WTC11 (cell line): ENCODE data around the gene CEP350.

Source experiments
- ATF1 ChIP-seq: sonication (generic); formaldehyde crosslinking; IDR thresholded peaks from 2 replicates; pipeline ENCODE4 v1.8.1; 2023; ENCODE audit warnings: mild to moderate bottlenecking, moderate library complexity, missing genetic modification reagents
- CREM ChIP-seq: sonication (generic); formaldehyde crosslinking; IDR thresholded peaks from 2 replicates; pipeline ENCODE4 v1.8.1; 2022; ENCODE audit warnings: mild to moderate bottlenecking, missing genetic modification reagents, moderate library complexity
- KAT7 ChIP-seq: sonication (generic); formaldehyde crosslinking; IDR thresholded peaks from 2 replicates; pipeline ENCODE4 v1.8.1; 2023; ENCODE audit warnings: missing genetic modification reagents, mild to moderate bottlenecking, borderline replicate concordance
- SMAD3 ChIP-seq: sonication (generic); formaldehyde crosslinking; IDR thresholded peaks from 2 replicates; pipeline ENCODE4 v1.8.0; 2022; ENCODE audit warnings: missing genetic modification reagents, mild to moderate bottlenecking, borderline replicate concordance
- TCF7 ChIP-seq: sonication (generic); formaldehyde crosslinking; IDR thresholded peaks from 2 replicates; pipeline ENCODE4 v1.8.0; 2022; ENCODE audit warnings: mild to moderate bottlenecking, low read depth, missing genetic modification reagents, moderate library complexity
- TF ChIP-seq, protein P1 (sequence below): fragments of 200-600 bp; IDR thresholded peaks from 2 replicates; pipeline ENCODE4 v1.8.0; 2022; ENCODE audit warnings: antibody characterized with exemption
- TF ChIP-seq, protein P2 (sequence below): sonication (generic); formaldehyde crosslinking; IDR thresholded peaks from 2 replicates; pipeline ENCODE4 v1.8.0; 2022; ENCODE audit warnings: mild to moderate bottlenecking, missing genetic modification reagents
- TF ChIP-seq, protein P3 (sequence below): fragments of 250-450 bp; sonication (Bioruptor Pico); IDR thresholded peaks from 2 replicates; pipeline ENCODE4 v1.9.0; 2021; ENCODE audit warnings: mild to moderate bottlenecking
- TF ChIP-seq, protein P4 (sequence below): sonication (generic); formaldehyde crosslinking; IDR thresholded peaks from 2 replicates; pipeline ENCODE4 v1.8.0; 2022; ENCODE audit warnings: mild to moderate bottlenecking, missing genetic modification reagents
- TF ChIP-seq, protein P5 (sequence below): sonication (generic); formaldehyde crosslinking; conservative IDR thresholded peaks from 2 replicates; pipeline ENCODE4 v1.8.1; 2022; ENCODE audit warnings: mild to moderate bottlenecking, missing genetic modification reagents

DNA sequence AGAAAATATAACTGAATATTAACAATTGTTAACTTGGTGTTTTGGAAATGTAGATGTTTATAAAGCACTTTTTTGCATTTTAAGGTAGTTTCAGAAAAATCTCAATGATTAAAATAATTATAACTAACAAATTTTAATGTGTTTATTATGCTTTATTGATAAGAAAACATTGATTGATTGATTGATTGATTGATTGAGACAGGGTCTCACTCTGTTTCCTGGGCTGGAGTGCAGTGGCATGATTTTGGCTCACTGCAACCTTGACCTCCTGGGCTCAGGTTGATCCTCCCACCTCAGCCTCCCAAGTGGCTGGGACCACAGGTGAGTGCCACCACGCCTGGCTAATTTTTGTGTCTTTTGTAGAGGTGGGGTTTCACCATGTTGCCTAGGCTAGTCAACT lies 106.4 kb downstream of the CEP350 start:
- TF ChIP-seq, protein P1, sequence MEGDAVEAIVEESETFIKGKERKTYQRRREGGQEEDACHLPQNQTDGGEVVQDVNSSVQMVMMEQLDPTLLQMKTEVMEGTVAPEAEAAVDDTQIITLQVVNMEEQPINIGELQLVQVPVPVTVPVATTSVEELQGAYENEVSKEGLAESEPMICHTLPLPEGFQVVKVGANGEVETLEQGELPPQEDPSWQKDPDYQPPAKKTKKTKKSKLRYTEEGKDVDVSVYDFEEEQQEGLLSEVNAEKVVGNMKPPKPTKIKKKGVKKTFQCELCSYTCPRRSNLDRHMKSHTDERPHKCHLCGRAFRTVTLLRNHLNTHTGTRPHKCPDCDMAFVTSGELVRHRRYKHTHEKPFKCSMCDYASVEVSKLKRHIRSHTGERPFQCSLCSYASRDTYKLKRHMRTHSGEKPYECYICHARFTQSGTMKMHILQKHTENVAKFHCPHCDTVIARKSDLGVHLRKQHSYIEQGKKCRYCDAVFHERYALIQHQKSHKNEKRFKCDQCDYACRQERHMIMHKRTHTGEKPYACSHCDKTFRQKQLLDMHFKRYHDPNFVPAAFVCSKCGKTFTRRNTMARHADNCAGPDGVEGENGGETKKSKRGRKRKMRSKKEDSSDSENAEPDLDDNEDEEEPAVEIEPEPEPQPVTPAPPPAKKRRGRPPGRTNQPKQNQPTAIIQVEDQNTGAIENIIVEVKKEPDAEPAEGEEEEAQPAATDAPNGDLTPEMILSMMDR = no peak
- TF ChIP-seq SMAD3 (CRISPR knock-in tag) = no peak
- TF ChIP-seq, protein P2, sequence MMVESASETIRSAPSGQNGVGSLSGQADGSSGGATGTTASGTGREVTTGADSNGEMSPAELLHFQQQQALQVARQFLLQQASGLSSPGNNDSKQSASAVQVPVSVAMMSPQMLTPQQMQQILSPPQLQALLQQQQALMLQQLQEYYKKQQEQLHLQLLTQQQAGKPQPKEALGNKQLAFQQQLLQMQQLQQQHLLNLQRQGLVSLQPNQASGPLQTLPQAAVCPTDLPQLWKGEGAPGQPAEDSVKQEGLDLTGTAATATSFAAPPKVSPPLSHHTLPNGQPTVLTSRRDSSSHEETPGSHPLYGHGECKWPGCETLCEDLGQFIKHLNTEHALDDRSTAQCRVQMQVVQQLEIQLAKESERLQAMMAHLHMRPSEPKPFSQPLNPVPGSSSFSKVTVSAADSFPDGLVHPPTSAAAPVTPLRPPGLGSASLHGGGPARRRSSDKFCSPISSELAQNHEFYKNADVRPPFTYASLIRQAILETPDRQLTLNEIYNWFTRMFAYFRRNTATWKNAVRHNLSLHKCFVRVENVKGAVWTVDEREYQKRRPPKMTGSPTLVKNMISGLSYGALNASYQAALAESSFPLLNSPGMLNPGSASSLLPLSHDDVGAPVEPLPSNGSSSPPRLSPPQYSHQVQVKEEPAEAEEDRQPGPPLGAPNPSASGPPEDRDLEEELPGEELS = no peak
- TF ChIP-seq, protein P3, sequence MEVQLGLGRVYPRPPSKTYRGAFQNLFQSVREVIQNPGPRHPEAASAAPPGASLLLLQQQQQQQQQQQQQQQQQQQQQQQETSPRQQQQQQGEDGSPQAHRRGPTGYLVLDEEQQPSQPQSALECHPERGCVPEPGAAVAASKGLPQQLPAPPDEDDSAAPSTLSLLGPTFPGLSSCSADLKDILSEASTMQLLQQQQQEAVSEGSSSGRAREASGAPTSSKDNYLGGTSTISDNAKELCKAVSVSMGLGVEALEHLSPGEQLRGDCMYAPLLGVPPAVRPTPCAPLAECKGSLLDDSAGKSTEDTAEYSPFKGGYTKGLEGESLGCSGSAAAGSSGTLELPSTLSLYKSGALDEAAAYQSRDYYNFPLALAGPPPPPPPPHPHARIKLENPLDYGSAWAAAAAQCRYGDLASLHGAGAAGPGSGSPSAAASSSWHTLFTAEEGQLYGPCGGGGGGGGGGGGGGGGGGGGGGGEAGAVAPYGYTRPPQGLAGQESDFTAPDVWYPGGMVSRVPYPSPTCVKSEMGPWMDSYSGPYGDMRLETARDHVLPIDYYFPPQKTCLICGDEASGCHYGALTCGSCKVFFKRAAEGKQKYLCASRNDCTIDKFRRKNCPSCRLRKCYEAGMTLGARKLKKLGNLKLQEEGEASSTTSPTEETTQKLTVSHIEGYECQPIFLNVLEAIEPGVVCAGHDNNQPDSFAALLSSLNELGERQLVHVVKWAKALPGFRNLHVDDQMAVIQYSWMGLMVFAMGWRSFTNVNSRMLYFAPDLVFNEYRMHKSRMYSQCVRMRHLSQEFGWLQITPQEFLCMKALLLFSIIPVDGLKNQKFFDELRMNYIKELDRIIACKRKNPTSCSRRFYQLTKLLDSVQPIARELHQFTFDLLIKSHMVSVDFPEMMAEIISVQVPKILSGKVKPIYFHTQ (CRISPR knock-in tag) = no peak
- no peak for TF ChIP-seq ATF1 (CRISPR knock-in tag)
- TF ChIP-seq, protein P4, sequence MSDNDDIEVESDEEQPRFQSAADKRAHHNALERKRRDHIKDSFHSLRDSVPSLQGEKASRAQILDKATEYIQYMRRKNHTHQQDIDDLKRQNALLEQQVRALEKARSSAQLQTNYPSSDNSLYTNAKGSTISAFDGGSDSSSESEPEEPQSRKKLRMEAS (CRISPR knock-in tag) = no peak
- TF ChIP-seq TCF7 (CRISPR knock-in tag) = no peak
- TF ChIP-seq CREM = no peak
- TF ChIP-seq KAT7 (CRISPR knock-in tag) = no peak
- TF ChIP-seq, protein P5, sequence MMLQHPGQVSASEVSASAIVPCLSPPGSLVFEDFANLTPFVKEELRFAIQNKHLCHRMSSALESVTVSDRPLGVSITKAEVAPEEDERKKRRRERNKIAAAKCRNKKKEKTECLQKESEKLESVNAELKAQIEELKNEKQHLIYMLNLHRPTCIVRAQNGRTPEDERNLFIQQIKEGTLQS (CRISPR knock-in tag) = no peak
